Hindlimb muscle (tissue), 1 donor: Measurements from ENCODE around the gene TTF1. TPM values are rescaled to one million over a fixed set of nuclear protein-coding genes. Genes with fewer than 3 reads are reported as not detected.

ENCODE experiments used
- DNase-seq: peaks from one replicate; pipeline ENCODE4 v3.0.0-alpha.2; 2013
- polyA plus RNA-seq: library from polyadenylated mRNA; unstranded; fragments of 120-200 nt; gene quantifications from one replicate; pipeline ENCODE4 v1.2.1, GENCODE V29; 2013; ENCODE audit not compliant: insufficient read length

Gene TTF1, protein sequence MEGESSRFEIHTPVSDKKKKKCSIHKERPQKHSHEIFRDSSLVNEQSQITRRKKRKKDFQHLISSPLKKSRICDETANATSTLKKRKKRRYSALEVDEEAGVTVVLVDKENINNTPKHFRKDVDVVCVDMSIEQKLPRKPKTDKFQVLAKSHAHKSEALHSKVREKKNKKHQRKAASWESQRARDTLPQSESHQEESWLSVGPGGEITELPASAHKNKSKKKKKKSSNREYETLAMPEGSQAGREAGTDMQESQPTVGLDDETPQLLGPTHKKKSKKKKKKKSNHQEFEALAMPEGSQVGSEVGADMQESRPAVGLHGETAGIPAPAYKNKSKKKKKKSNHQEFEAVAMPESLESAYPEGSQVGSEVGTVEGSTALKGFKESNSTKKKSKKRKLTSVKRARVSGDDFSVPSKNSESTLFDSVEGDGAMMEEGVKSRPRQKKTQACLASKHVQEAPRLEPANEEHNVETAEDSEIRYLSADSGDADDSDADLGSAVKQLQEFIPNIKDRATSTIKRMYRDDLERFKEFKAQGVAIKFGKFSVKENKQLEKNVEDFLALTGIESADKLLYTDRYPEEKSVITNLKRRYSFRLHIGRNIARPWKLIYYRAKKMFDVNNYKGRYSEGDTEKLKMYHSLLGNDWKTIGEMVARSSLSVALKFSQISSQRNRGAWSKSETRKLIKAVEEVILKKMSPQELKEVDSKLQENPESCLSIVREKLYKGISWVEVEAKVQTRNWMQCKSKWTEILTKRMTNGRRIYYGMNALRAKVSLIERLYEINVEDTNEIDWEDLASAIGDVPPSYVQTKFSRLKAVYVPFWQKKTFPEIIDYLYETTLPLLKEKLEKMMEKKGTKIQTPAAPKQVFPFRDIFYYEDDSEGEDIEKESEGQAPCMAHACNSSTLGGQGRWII
- polyA plus RNA-seq, result 10.3 TPM

DNA sequence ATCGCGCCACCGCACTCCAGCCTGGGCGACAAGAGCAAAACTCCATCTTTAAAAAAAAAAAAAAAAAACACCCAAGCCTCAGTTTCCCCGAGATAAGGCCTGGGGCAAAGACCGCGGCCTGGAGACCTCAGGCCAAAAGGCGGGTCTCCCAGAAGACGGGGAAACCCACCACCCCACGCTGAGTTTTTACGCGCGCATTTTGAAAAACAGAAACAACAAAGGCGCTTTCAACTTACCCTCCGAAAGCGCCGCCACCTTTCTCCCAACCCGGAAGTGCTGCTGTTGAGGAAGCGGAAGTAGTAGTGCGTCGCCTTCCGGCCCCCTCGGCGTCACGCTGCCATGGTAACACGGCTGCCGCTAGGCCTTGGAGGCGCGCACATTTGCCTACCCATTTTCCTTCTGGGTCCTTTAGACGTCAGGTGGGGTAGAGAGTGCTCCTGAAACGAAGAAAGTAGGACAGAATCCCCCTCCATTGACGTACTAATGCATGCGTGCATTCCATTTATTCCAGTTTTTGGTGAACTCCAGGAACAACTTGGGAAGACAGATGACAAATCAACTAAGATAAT lies at the start of gene TTF1:
Gene TTF1, minus strand, starts transcription at position 287 of the 569 bp plus-strand sequence. CDS start 4,019 bp downstream, outside the sequence.
- DNase-seq, result peak; percentile 88

DNA sequence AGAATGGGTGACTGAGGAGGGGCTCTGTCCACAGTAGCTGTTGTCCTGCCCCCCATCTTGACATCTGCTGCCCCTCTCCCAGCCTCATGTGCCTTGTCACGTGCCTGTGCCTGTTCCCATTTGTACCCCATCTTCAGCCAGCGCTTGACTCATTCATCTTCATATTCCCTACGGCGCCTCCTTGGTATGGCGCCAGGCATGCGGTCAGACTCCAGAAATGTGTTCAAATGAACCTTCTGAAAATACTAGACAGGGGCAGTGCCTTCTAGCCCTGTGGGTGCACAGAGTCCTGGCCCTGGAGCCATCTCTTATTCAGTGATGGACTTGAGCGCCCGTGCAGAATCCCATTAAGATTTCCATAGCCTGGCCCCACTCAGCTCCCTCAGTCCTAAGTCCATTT lies 49.6 kb upstream of the TTF1 start:
- no peak for DNase-seq

DNA sequence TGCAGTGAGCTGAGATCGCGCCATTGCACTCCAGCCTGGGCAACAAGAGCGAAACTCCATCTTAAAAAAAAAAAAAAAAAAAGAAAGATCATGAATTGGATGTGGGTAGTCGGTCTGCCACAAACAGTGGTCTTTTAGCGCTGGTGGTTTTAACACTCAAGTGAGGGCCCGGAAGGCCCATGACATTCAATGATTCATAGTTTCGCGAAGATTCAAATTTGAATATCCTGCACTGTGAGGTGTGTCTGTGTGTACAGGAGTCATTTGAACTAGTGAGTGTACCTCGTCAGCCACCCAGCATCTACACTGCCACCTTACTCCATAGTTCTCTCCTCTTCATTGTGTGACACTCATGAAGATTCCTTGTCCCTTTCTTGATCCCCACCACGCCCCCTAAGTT lies 44.6 kb upstream of the TTF1 start:
- DNase-seq, result no peak

DNA sequence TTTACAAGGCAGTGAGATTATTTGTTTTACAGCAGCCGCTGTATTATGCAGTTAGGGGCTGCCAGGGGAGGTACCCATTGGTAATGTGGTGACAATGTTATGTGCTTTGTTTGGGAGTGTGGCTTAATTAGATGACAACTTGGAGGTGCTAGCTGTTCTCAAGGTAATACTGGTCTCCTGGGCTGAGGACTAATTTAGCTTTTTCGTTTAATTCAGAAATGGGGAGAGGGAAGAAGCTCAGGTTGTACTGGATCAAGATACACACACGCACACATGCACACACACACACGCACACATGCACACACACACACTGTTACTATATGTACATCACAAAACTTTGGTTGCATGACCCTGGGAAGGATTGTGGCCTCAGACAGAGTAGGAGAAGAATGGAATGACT lies 41.3 kb upstream of the TTF1 start:
- DNase-seq, result no peak

DNA sequence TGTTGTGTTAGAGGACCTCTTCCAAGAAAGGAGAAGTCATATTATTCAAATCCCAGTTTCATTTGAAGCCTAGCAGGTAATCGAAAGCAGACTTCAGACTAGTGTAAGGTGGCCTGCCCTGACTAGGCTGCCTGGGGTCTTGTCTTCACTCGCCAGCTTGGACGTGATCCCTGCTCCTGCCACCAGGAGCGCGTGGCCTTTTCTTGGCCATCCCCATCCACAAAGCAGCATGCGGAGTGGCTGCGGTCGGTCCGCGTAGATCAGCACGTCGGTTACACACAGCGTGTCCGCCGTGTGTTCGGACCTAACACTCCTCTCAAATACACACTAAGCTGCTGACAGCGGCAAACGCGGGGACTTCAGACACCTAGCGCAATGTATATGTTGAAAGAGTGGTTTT lies 40.7 kb upstream of the TTF1 start:
- no peak for DNase-seq

DNA sequence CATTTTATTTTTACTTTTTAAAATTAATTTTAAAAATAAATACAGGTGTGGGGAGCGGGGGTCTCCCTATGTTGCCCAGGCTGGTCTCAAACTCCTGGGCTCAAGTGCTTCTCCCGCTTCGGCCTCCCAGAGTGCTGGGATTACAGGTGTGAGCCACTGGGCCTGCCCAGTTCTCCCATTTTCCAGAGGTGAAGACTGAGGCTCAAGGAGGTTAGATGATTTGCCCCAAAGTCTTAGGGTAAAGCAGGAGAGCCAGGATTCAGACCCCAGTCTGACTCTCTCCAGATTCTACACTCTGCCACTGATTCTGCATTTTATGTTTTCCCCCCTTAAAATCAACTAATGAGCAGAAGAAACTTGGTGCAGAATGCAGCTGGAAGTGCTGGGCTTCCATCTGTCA lies 40.2 kb upstream of the TTF1 start:
- no peak for DNase-seq

DNA sequence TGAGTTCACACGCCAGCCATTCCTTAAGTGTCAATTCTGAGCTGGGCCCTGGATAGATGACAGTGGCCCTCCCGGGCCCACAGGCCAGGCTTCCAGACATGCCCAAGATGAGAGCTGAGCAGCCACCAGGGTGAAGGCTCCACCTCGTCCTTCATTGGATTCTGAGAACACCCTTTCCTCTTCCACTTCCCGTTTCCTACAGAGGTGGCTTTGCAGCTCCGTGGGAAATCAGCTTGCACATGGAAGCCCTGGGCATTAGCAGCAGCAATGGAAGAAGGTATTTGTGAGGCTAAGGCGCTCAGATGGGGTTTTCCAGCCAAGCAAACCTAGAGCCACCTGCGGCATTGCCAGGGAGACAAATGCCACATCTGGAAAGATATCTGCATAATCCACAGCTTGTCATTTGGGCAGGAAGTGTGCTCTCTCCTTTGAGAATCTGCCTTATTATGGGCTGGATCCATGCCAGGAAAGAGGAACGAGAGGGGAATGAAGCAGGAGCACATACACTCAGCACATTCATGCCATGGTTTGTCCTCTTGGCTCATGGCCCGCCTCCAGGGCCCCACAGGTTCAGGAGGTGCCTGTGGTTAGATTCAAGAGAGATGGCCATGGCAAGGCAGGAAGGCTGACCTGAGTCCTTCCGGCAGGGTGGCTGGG lies 37.4 kb upstream of the TTF1 start:
- no peak for DNase-seq

DNA sequence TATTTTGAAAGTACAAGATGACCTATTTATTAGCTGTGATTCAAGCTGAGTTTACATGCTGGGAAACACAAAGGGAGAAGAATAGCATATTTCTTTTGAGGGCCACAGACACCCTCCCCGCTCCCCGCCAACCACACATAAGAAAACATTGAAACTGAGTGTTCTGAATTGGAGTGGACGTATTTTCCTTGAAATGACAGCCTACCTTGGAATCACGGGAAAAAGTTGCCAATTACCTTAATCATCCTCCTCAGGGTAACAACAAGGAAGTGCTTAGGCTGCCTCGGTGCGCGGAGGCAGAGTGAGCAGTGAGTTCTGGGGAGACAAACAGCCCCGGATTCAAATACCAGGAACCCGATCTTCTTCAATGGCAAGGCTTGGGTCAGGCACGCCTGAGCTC lies 34.8 kb upstream of the TTF1 start:
- no peak for DNase-seq

DNA sequence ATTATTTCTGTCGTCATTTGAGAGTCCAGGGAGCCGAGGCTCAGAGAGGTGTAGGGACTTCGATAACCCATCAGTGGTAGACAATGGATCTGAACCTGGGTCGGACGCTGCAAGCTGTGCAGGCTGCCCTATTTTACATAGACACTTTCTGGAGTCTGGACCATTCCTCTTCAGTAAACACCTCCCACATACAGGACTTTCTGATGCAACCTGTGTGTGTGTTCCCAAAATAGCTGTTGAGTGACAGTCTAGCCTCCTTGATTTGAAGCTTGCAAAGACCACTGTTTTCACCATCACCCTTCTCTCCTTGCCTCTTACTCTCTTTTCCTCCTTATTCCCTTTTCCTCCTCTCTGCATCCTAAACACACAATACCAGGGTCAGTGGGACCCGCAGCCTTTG lies 34.1 kb upstream of the TTF1 start:
- no peak for DNase-seq

DNA sequence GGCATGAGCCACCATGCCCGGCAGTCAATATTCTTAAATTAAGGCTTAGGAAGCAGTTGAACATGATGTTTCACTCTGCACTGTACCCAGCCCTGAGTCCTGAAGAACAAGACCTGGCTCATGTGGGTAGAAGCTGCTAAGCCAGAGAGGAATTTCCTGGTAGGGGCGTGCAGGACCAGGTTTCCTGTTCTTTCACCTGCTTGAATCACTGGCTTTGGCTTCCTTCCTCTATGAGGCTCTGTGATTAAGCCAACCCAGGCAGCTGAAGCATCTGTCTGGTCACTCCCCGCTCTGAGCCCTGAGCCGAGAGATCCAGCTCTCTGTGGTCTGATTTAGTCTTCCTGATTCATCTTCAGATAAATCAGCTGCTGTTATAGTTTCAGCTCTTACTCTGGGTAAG lies 32.5 kb upstream of the TTF1 start:
- DNase-seq, result no peak

DNA sequence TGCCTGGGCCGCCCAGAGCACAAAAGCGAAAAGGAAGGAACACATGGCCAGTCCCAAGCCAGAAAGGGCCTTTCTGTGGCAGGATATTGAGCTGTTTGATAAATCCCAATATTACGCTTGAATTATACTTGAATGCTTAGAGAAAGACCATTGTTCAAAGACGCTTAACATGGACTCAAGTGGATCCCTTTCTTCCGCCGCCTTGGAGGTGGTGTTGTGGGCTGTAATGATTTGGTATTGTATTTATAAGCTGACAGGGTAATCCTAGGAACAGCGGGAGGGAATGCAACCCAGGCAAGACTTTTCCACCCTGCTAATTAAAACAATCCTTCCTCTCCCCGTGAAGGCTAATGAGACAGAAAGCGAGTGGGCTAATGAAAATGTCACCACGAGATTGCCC lies 28.2 kb upstream of the TTF1 start:
- no peak for DNase-seq

DNA sequence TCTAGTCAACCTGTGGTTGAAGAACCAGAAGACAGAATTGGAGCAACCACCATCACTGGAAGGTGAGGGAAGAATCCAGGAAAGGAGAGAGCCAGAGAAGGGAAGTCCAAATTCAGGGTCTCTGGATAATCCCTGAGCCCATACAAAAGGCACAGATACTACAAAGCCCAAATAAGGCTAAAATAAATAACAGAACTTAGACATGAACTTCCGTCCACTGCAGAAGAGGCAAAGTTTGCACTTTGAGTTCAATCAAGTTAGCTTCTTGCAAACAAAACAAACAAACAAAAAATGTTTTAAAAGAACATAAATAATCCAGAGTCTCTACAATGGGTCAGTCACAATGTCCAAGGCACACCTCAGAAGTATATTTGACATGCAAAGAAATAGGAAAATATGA lies 24.4 kb upstream of the TTF1 start:
- DNase-seq, result no peak

DNA sequence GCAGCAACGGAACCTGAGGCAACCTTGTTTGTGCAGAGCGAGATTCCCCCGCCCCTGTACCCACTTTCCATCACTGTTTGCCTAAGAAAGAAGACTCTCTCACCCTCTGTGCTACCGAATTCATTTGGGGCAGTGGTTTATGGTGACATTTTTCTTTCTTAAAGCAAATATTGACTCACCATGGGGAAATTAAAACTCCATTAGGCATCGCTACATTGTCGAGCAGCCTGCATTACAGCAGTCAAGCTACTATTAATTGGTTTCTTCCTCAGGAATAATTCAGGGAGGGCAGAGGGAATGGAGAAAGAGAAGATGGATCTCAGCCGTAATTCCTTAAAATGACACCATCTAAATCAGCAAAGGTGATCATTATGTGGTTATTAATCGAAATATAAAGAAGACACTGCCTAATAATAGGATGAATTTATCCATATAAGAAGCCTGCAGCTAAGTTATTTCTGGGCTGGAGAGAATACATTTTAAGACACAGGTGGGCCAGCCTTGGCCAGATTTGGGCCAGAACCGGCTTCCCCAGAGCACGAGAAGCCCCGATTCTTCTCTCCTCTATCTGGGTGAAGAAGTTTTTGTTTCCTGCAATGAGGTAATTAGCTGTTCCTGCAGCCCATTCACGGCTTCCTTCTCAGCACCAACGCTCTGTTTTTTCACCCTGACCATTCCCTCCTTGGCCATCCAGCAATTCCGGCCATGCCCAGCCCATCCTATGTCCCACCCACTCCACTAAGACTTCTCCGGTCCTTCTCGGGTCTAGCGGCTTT lies 20.2 kb upstream of the TTF1 start:
- DNase-seq, result no peak

DNA sequence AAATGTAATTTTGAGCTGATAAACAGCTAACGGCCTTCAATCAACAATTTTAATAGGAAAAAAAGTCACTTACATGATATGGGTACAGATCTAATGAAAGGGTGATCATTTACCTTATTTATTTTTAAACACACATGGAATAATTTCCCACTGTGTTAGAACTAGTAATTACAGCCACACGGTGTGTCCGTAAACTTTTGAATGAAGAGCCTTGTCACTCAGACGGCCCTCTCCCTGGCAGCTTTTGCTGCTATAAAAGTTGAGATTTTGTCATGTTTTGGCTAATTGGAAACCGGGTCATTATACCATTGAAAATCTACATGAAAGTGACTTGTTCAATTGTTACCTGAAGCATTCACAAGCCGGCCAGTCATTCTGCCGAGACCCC lies 19.0 kb upstream of the TTF1 start:
- no peak for DNase-seq

DNA sequence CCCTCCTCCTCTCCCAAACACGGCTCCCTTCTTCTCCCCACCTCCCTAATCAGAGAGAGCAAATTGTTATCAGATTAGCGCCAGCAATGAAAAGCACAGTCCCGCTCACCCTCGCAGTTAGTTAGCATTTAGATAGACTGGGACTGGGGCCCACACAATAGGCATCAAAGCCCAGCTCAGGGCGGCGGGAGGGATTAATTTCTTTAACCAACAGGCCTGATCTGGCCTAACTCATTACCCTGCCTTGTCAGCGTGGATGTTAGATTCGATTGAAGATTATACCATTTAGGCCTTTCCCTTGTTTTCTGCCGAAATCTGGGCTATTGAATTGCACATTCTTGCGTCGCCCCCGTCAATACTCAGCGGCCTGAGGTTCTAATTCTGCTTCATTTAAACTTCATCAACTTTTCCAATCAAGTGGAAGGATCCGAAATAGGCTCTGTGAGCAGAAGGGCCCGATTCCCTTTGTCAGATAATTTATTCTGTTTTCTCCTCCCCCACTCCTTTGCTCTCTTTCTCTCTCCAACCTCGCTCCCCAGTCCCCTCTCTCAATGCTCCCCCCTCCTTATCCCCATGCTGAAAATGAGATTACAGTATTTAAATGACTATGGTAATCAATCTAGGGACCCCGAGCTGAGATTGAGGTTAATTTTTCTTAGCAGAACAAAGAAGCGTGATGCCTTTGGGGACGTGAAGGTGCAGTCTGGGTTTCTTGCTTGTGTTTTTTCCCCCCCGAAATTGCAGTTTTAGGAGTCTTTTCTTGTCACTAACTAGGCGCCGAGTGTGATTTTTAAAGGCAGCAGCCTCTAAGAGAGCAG lies 18.4 kb upstream of the TTF1 start:
- no peak for DNase-seq

DNA sequence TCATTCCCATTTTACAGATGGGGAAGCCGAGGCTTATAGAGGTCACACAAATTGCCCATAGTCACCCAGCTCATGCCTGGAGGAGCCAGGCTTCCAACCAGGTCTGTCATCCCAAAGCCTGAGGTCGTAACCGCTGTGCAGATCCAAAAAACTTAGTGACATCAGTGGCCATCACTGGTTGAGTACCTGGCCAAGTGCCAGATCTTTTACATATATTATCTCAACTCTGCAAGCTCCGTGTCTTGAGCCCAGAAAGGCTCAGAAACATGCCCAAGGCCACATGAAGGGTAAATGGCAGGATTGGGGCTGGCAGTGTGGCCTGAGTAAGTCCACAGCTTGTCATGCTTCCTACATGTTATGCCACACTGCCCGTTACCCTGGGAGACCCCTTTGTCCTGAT lies 16.9 kb upstream of the TTF1 start:
- DNase-seq, result no peak

DNA sequence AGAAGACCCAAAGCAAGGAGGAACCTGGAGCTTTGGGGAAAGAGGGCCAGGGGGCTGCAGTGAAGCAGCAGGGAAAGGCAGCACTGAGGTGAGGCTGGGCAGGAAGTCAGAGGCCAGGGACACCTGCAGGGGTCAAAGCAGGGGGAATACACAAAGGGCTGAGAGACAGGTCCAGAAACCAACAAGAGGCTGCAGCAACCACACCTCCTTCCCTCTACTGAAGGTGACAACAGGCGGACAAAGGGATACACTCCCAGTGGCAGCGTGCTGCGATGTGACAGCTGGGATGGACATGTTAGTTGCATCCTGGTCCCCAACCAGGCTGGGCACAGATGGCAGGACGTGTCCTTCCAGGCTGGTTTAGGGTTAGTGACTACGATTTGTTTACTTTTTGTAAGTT lies 15.9 kb upstream of the TTF1 start:
- no peak for DNase-seq

DNA sequence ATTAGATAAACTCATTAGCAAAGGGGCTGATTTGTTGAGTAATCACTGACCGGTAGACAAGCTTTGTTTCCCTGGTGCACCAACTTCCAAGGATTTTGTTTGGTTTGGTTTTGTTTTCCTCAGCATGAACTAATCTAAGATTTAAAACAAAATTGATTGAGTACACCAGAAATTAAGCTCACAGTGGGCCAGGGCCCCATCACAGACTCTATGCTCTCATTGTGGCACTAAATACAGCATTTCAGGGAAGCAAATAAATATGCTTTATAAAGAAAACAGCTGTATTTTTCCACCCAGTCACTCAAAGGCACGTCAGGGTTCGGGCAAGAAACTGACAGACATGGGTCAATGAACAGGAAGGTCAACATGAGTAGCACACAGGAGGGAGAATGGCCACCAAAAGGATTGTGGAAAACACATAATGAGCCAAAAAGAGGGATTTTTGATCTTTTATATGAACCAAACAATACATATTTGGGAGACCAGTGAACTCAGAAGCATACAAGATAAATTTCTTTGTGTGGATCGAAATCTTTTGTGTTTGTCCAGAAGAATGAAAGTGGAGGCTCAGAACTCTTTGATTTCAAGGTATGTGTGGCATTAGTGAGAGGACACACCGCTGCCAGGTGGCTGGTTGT lies 12.2 kb upstream of the TTF1 start:
- DNase-seq, result no peak

DNA sequence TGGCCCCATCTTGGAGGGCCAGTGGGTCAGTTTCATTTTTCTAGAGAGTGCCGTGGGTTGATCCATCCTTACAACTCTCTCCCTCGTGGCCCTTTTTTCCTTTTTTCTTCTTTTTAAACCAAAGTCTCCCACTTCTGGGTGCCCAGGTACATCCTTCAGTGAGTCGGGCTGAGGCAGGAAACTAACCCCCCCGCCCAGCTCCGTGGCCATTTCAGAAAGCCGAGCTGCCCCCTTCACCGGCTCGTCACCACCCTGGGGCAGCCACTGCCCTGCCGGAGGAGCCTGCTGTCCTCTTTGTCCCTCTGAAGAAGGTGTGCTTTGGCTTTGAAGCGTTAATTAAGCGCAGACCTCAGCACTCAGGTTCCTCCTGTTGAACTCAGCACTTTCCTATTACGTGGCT lies 8.5 kb upstream of the TTF1 start:
- DNase-seq, result no peak

DNA sequence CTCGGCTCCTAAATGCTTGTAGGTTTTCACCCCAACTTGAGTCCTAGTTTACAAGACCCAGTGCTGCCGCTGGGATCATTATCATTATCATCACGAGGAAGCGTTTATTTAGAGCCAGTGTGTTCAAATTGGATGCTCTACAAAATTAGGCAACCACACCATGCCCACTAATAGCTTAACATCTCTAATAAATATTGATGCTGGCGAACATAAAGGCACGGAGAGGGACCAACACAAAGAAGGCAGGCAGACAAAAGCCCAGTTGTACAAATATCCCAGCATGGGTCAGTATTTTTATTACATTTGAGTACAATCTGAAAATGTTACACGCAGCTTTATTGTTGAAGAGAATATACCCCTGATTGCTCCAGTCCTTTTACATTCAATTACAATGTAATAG lies 8.1 kb upstream of the TTF1 start:
- DNase-seq, result no peak

DNA sequence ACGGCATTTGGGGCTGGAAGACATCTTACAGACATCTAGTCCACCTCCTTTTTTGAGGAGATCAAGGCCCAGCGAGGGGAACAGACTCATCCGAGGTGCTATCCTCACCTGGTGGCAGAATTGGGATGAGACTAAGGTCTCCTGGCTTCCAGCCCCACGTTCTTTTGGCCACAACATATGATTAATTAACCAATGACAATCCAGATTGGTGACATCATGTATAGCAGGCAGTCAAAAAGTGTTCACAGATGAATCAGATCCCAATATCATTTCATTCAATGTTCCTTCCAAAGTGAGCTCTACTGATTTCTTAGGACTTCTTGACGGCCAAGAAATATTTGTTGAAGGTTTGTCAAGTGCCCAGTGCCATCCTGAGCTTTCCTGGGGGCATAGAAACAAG lies 7.3 kb upstream of the TTF1 start:
- no peak for DNase-seq
